PC-9 (cell line): ENCODE results near the gene S1PR4. TPM values are rescaled to one million over a fixed set of nuclear protein-coding genes. Genes with fewer than 3 reads are reported as not detected.

Source experiments
- BruUV-seq: library from RNA; stranded (reverse); fragments of 400-500 nt; replicated peaks from 2 replicates; lab custom pipeline; 2021; lab: Mats Ljungman, UMichigan
- CTCF ChIA-PET: fragments of 300-600 bp; sonication (Branson Sonifier 250); formaldehyde crosslinking; loops from one replicate; lab custom pipeline; 2022; ENCODE audit warnings: antibody characterized with exemption; lab: Charles Lee
- POLR2A ChIA-PET: fragments of 300-600 bp; sonication (Branson Sonifier 250); formaldehyde crosslinking; loops from one replicate; lab custom pipeline; 2022; ENCODE audit warnings: antibody characterized with exemption; ENCODE audit not compliant: unreplicated experiment; lab: Charles Lee
- DNase-seq, 2 experiments: peaks; one replicate each; pipeline versions ENCODE4 v3.0.0 to v3.0.0-alpha.2; 2015 to 2022; ENCODE audit warnings: mixed read lengths in 1 of 2
- H2AFZ ChIP-seq: fragments of 200-600 bp; sonication (generic); 2 replicates; pipeline ENCODE4 v1.8.1; 2017; ENCODE audit warnings: antibody characterized with exemption
- H3F3A ChIP-seq: fragments of 200-600 bp; sonication (generic); 2 replicates; pipeline ENCODE4 v1.8.1; 2017; ENCODE audit warnings: antibody characterized with exemption, mild to moderate bottlenecking, low read depth; ENCODE audit not compliant: insufficient read depth
- H3K27ac ChIP-seq: fragments of 200-600 bp; sonication (generic); 2 replicates; pipeline ENCODE4 v1.6.1; 2016; ENCODE audit warnings: mixed run types
- H3K27me3 ChIP-seq: fragments of 200-600 bp; sonication (generic); 2 replicates; pipeline ENCODE4 v1.6.1; 2016; ENCODE audit warnings: low read depth, mixed run types; ENCODE audit not compliant: insufficient read depth
- H3K36me3 ChIP-seq: fragments of 200-600 bp; sonication (generic); 2 replicates; pipeline ENCODE4 v1.6.1; 2016; ENCODE audit warnings: low read depth, mixed run types
- H3K4me1 ChIP-seq: fragments of 200-600 bp; sonication (generic); replicated peaks from 2 replicates; pipeline ENCODE4 v1.6.1; 2016; ENCODE audit warnings: mixed run types; ENCODE audit not compliant: insufficient read depth
- H3K4me2 ChIP-seq: fragments of 200-600 bp; sonication (generic); 2 replicates; pipeline ENCODE4 v1.6.1; 2017; ENCODE audit warnings: mixed run types
- H3K4me3 ChIP-seq: fragments of 200-600 bp; sonication (generic); 2 replicates; pipeline ENCODE4 v1.6.1; 2016; ENCODE audit warnings: mixed run types
- H3K79me2 ChIP-seq: fragments of 200-600 bp; sonication (generic); 2 replicates; pipeline ENCODE4 v1.6.1; 2017; ENCODE audit warnings: low read depth, mixed run types
- H3K9me2 ChIP-seq: fragments of 200-600 bp; sonication (generic); 2 replicates; pipeline ENCODE4 v1.8.1; 2017; ENCODE audit warnings: mild to moderate bottlenecking; ENCODE audit not compliant: insufficient read depth
- H3K9me3 ChIP-seq: fragments of 200-600 bp; sonication (generic); 2 replicates; pipeline ENCODE4 v1.8.1; 2016; ENCODE audit warnings: low read depth; ENCODE audit not compliant: insufficient read depth
- H4K20me1 ChIP-seq: fragments of 200-600 bp; sonication (generic); 2 replicates; pipeline ENCODE4 v1.8.1; 2017; ENCODE audit not compliant: insufficient read depth
- EZH2 ChIP-seq: fragments of 200-600 bp; sonication (generic); IDR thresholded peaks from 2 replicates; pipeline ENCODE4 v1.8.0; 2017; ENCODE audit warnings: antibody characterized with exemption, low read depth
- intact Hi-C: fragments of 100-400 bp; cut with micrococcal nuclease; formaldehyde crosslinking; loops from one replicate; pipeline ENCODE4 v1.10.0; 2022; ENCODE audit not compliant: unreplicated experiment
- total RNA-seq: library from RNA; stranded (reverse); gene quantifications from 2 replicates; pipeline ENCODE4 v1.2.3, GENCODE V29; 2021
- TF ChIP-seq, protein P1 (sequence below): fragments of 200-600 bp; sonication (generic); conservative IDR thresholded peaks from 2 replicates; pipeline ENCODE4 v1.6.1; 2017; ENCODE audit warnings: mixed run types, antibody characterized with exemption, mild to moderate bottlenecking, moderate library complexity

S1PR4 gene
- total RNA-seq, 1 experiment from 2014 or later: 0.37 TPM

DNA sequence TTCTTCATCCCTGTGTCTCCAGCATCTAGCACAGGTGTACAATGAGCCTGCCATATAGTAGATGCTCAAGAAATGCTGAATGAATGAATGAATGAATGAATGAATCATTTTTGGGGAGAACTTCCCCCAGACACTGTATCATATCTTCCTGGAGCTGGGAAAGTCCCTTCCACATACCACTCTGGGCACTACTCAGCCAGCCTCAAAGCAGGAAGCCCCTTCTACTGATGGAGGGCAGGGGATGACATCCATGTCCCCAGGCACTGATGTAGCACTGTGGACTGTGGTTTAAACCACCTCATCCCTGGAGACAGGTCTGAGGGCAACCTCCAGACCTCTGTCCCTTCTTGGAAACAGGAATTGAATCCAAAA, 37.9 kb upstream of the S1PR4 start:
- Histone ChIP-seq H3K9me2 (no peaks in the 10 kb centered on the region), H3F3A (peaks cover 17% of the 10 kb centered on the region), H2AFZ (no peak overlapping the region), H3K36me3 (no peaks in the 10 kb centered on the region), H3K27ac (no peak overlapping the region), H3K4me1 (peaks cover 16% of the 10 kb centered on the region), H3K9me3 (no peaks in the 10 kb centered on the region), H3K4me2 (no peak overlapping the region), H3K4me3 (no peak overlapping the region), H3K79me2 (no peaks in the 10 kb centered on the region), H4K20me1 (no peaks in the 10 kb centered on the region), H3K27me3 (no peaks in the 10 kb centered on the region)
- intact Hi-C loops: no loop called here
- CTCF ChIA-PET: interaction anchor here (0.5 kb wide), 1 partner anchor 247 kb away, joined by 7 read pairs; no protein-coding TSS in a partner anchor
- TF ChIP-seq, protein P1, sequence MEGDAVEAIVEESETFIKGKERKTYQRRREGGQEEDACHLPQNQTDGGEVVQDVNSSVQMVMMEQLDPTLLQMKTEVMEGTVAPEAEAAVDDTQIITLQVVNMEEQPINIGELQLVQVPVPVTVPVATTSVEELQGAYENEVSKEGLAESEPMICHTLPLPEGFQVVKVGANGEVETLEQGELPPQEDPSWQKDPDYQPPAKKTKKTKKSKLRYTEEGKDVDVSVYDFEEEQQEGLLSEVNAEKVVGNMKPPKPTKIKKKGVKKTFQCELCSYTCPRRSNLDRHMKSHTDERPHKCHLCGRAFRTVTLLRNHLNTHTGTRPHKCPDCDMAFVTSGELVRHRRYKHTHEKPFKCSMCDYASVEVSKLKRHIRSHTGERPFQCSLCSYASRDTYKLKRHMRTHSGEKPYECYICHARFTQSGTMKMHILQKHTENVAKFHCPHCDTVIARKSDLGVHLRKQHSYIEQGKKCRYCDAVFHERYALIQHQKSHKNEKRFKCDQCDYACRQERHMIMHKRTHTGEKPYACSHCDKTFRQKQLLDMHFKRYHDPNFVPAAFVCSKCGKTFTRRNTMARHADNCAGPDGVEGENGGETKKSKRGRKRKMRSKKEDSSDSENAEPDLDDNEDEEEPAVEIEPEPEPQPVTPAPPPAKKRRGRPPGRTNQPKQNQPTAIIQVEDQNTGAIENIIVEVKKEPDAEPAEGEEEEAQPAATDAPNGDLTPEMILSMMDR: no peak
- TF ChIP-seq EZH2: no peak
- BruUV-seq: no TSS peak
- POLR2A ChIA-PET: no interaction called here
- no peak for DNase-seq

DNA sequence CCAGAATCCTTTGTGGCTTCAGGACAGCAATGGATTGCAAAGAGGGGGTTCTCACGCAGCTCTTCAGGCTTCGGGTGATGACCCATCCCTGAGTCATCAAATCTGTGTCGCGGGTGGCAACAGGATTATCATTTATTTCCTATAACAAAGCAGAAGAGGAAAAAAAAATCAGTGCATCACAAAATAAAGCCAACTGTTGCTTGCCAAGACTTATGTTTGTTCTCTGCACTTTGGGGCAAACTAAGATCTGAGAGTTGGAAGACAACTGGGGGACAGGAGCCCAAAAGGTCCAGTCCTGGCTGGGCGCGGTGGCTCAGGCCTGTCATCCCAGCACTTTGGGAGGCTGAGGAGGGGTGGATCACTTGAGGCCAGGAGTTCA, 36.3 kb upstream of the S1PR4 start:
- Histone ChIP-seq H3K4me3 (peak overlapping the region; percentile 28; the same call in 1 of the 2 replicates), H3K27ac (peak overlapping the region; percentile 65), H3K9me2 (no peaks in the 10 kb centered on the region), H3K9me3 (no peaks in the 10 kb centered on the region), H3K36me3 (no peaks in the 10 kb centered on the region), H3K4me2 (peak overlapping the region; percentile 62), H3K79me2 (no peaks in the 10 kb centered on the region), H3K27me3 (no peaks in the 10 kb centered on the region), H2AFZ (no peak overlapping the region; the same call in 1 of the 2 replicates), H3K4me1 (peaks cover 16% of the 10 kb centered on the region), H3F3A (peaks cover 17% of the 10 kb centered on the region), H4K20me1 (no peaks in the 10 kb centered on the region)
- intact Hi-C loops: no loop called here
- CTCF ChIA-PET: interaction anchor here (0.5 to 0.6 kb wide), 3 partner anchors 13 to 191 kb away, joined by 3 to 6 read pairs (median 3); no protein-coding TSS in a partner anchor
- no peak for TF ChIP-seq EZH2
- TF ChIP-seq, protein P1: no peak
- DNase-seq: peak in 1 of 2 experiments; percentile 68
- no TSS peak for BruUV-seq
- POLR2A ChIA-PET: interaction anchor here (0.6 to 0.7 kb wide), 2 partner anchors 29 to 106 kb away, joined by 3 read pairs; no protein-coding TSS in a partner anchor

DNA sequence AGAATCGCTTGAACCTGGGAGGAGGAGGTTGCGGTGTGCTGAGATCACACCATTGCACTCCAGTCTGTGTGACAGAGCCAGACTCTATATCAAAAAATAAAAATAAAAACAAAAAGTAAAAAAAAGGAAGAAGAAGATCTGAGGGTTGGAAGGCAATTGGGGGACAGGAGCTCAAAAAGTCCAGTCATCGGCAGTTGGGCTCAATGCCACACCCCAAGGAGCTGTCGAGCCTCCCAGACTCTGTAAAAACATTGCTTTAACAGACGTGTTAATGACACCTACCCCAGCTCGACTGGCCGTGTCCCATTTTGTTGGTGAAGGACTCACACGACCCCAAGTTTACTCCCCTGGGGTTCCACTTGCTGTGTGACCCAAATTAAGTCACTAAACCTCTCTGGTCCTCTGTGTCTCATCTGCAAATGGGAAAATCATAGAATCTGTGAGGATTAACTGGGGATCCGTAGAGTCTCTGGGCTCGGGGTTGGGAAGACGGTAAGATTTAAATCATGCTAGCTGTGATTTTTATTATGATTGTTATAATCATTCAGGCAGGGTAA, 35.7 kb upstream of the S1PR4 start:
- H2AFZ ChIP-seq: no peak overlapping the region
- H4K20me1 ChIP-seq: no peaks in the 10 kb centered on the region
- H3F3A ChIP-seq: peaks cover 17% of the 10 kb centered on the region
- ChIA-PET CTCF (interaction anchor here (1.0 kb wide), 1 partner anchor 133 kb away, joined by 9 read pairs; no protein-coding TSS in a partner anchor), POLR2A (no interaction called here)
- TF ChIP-seq EZH2: no peak
- TF ChIP-seq, protein P1: no peak
- peak overlapping the region; percentile 65 for H3K27ac ChIP-seq
- H3K79me2 ChIP-seq: no peaks in the 10 kb centered on the region
- peak overlapping the region; percentile 62; the same call in 1 of the 2 replicates for H3K4me2 ChIP-seq
- no peaks in the 10 kb centered on the region for H3K36me3 ChIP-seq
- no peaks in the 10 kb centered on the region for H3K9me2 ChIP-seq
- H3K27me3 ChIP-seq: no peaks in the 10 kb centered on the region
- no peaks in the 10 kb centered on the region for H3K9me3 ChIP-seq
- no peak for DNase-seq
- intact Hi-C loops: no loop called here
- H3K4me3 ChIP-seq: no peak overlapping the region
- H3K4me1 ChIP-seq: peaks cover 16% of the 10 kb centered on the region
- no TSS peak for BruUV-seq
